ENCODE results near the gene GLE1.

Gene GLE1, protein sequence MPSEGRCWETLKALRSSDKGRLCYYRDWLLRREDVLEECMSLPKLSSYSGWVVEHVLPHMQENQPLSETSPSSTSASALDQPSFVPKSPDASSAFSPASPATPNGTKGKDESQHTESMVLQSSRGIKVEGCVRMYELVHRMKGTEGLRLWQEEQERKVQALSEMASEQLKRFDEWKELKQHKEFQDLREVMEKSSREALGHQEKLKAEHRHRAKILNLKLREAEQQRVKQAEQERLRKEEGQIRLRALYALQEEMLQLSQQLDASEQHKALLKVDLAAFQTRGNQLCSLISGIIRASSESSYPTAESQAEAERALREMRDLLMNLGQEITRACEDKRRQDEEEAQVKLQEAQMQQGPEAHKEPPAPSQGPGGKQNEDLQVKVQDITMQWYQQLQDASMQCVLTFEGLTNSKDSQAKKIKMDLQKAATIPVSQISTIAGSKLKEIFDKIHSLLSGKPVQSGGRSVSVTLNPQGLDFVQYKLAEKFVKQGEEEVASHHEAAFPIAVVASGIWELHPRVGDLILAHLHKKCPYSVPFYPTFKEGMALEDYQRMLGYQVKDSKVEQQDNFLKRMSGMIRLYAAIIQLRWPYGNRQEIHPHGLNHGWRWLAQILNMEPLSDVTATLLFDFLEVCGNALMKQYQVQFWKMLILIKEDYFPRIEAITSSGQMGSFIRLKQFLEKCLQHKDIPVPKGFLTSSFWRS

DNA sequence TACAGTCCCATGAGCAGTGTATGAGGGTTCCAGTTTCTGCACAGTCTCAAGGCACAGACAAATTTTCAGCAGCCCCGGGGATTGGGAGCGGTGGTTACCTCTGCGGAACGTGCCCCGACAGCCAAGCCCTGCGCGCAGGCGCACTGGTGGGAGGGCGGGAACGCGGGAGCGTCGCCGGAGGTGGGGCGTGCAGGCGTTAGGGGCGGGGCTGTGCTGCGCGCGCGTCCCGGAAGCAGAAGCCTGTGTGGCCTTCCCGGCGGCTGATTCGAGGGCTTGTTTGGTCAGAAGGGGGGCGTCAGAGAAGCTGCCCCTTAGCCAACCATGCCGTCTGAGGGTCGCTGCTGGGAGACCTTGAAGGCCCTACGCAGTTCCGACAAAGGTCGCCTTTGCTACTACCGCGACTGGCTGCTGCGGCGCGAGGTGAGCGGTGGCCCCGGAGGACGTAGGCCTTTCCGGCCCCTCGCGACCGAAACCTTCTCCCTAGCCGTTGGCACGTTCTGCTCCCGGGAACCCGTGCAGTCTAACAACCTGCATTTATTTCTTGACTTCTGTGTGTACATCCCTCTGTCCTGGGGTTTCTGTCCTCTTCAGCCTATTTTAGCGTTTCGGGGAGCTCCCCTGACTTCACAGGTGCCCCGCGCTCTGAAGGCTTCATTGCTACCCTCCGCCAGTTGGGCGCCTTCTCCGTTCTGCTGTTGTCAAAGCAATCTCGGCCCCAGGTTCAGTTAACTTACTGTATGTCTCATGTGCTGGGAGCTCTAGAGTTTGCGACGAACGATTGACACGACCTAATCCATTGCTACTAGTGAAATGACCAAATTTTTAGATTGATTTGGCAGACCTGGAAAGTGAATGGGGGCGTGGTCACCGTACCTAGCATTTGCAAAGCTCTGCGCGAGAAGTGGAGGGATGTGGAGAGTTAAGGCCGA is at the start of gene GLE1:
Gene GLE1 (plus strand): TSS at position 235 of the 929 bp plus-strand sequence. CDS start 87 bp downstream, at position 322.
- peak; percentile 98 for DNase-seq

DNA sequence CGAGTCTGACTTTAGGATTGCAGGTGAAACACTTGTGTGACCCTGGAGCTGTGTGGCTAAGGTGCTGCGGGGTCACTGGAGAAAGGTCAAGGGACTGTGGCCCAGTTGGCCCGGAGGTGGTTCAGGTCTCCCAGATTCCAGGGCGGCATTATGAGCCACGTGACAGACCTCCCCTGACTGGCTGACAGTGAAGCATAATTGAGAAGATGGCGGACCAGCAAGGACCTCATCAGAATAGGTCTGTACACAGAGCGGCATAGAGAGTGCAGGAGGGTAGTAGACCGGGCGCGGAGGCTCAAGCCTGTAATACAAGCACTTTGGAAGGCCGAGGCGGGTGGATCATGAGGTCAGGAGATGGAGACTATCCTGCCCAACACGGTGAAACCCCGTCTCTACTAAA is 49.5 kb upstream of the GLE1 start:
- DNase-seq = no peak

DNA sequence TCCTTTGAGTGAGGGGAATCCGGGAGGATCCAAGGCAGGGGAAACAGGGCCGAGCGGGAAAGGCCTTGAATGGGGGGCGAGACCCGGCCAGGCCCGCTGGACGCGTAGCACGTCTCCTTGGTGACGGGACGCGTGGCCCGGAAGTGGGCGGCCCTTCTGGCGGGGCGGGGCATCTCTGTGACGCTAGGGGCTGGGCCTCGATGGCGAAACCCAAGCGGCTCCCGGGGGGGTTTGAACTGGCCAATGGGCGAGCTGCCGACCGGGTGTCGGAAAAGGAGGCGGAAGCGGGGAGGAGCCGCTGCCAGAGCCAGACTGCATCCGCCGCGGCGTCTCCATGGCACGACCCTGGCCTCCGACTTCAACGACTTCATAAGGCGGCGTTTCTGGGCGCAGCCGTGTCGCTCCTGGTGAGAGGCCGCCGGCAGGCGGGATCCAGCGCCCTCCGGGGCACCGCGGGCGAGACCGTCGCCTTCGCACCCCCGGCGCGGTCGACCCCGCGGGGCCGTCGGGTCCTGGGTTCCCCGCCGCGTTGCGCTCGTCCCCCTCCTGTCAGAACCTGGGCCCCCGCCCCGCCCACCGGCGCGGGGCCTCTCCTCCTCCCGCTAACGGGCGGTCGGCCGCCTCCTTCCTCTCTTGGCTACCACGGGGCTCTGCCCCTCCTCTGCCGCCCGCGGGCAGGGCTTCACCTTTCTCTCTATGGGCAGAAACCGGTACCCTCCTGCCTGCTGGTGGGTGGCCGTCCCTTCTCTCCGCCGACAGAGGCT is 48.5 kb upstream of the GLE1 start, which contains the start of gene ODF2:
Gene ODF2 (plus strand): TSS at position 158 of the 764 bp plus-strand sequence. CDS start 86 bp downstream, at position 244.
- DNase-seq = peak; percentile 99

DNA sequence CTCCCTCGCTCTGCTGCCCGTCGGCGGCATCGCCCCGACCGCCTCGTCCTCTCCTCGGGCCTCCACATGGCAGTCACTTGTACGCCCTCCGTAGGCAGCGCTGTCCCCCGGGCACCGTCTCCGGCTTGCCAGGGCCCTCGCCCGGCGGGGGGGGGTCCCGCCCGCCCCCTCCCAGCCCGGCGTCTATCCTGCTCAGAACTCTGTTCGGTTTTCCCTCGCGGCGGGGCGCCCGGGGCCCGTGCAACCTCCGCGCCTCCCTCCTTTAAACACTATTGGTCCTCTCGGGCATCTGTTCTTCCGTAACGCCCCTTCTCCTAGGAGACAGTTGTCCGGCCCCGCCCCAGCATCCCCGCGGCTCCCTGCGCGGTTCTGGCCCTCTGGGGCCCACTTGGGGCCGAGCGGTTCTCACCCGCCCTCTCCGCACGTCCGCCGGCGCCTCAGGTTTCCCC is 47.9 kb upstream of the GLE1 start:
- peak; percentile 83 for DNase-seq

DNA sequence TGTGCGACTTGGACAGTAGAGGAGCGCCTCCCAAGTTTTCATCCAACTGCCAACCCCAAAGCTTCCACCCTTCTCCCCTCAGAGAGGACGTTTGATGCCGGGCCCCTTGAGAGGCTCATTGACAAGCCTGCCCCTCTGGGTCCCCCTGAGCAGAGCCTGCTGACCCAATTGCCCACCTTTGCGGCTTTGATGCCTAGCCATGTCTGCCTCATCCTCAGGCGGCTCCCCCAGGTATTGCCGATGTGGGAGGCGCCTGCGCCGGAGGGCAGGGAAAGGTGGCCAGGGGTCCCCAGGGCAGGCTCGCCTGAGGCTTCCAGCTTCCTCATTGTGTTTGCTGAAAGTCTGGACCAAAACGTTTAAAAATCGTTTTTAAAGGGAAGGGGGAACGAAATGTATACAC is 47.3 kb upstream of the GLE1 start:
- no peak for DNase-seq

DNA sequence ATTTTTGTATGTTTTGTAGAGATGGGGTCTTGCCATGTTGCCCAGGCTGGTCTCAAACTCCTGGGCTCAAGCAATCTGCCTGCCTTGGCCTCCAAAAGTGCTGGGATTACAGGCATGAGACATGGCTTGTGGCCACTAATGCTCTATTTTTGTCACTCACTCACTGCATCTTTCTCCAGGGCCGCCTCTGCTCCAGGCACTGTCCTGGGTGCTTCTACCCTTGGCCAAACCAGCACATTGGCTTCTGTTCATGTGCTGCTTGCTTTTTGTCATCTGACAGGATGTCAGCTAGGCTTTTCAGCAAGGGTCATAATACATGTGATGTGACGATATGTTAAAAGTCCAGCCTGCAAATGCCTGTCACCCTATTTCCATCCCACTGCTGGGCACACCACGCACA is 45.5 kb upstream of the GLE1 start:
- DNase-seq = no peak

DNA sequence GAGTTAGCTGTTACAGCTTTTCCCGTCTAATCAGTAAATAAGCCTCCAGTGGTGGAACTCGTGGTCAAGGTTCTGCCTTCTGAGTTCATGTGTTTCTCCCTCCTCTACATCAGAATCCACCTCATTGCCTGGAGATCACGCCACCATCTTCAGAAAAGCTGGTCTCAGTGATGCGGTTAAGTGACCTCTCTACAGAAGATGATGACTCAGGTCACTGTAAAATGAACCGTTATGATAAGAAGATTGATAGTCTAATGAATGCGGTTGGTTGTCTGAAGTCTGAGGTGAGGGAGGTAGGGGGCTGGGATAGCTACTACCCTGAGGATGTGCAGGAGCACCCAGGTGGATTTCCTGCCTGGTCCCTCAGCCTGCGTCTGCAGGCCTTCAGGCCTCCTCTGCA is 35.4 kb upstream of the GLE1 start:
- DNase-seq = no peak

DNA sequence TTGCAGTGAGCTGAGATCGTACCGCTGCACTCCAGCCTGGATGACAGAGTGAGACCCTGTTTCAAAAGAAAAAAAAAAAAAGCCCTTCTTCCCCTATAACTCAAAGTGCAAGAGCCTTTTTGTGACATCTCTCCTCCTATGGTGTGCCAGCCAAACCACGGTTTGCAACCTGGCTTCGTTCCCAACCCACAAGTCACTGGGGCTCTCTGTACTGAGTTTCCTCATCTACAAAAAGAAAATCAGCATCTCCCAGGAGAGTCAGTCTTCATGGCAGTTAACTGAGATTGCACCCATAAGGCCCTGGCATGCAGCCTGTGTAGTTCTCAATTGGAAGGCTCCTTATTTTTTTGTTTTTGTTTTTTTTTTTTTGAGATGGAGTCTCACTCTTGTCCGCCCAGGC is 34.0 kb upstream of the GLE1 start:
- no peak for DNase-seq

DNA sequence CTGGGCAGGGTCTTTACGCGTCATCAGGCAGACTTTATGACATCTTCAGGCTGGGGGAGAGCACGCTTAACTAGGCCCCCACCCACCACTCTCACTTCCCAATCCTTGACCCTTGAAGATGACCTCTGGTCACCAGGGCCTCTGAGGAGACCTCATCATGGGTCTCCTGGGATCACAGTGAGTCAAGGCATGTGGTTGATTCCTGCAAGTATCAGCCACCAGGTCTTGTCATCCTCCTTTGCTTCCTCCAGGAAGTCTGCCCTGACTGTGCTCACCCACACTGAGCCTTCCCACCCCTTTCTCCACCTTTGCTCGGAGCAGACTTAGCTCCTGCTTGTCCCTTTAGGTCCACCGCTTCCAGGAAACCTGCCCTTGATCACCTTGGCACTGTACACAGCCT is 31.4 kb upstream of the GLE1 start:
- no peak for DNase-seq

DNA sequence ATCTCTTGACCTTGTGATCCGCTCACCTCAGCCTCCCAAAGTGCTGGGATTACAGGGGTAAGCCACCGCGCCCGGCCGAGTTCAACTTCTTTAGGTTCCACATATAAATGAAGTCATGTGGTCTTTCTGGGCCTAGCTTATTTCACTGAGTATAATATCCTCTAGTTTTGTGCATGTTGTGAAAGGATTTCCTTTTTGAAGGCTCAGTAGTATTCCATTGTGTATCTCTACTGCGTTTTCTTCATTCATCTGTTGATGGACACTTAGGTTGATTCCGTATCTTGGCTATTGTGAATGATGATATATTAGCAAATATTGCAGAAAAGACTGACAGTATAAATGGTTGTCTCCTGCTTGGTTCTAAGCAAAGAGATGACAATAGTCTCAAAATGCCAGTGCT is 28.7 kb upstream of the GLE1 start:
- DNase-seq = no peak

DNA sequence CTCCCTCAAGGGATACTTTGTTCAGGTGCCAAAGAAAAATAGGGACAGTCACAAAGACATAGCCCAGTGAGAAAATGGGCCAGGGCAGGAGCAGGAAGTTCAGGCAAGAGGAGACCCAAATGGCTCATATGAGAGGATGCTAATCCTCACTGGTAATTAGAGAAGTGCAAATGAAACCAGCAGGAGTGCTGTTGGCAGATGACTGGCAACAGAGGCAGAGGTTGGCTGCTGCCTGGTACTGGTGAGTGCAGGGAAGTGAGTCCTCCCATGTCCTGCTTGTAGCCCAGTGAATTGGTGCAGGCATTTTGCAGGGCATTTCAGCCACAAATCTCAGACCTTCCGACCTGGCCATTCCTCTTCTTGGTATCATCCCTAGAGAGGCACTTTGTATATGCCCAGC is 25.3 kb upstream of the GLE1 start:
- no peak for DNase-seq

DNA sequence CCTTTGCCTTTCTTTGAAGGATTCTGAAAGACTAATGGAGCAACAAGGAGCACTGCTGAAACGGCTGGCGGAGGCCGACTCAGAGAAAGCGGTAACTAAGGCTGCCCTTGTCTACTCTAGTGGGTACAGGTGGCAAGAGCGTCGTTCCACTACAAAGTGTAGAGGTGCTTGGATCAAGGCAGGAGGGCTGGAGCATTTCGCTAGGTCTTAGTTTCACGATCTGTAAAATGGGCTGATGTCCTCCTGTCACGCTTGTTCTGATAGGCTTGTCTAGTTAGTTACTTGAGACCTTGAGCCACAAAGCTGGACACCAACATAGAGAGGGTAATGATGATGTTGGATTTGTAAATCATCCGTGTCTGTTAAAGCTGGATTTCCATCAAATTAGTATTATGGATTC is 23.0 kb upstream of the GLE1 start:
- no peak for DNase-seq

DNA sequence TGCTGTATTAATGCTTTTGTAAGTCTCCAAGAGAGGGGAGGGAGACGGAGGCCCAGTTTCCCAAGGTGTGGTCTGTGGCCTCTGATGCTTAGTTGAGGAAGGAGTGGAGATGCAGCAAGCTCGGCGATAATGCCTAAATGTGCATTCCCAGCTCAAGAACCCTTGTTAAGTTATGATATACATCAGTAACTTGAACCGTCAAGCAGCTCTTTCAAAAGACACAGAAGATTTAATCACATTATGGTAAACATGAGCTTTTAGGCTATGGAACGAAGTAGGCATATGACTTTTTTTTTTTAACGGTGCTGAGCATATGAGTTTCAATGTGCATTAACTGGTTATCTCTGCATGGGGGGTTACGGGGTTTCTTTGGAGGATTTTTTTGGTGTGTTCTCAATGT is 22.3 kb upstream of the GLE1 start:
- no peak for DNase-seq

DNA sequence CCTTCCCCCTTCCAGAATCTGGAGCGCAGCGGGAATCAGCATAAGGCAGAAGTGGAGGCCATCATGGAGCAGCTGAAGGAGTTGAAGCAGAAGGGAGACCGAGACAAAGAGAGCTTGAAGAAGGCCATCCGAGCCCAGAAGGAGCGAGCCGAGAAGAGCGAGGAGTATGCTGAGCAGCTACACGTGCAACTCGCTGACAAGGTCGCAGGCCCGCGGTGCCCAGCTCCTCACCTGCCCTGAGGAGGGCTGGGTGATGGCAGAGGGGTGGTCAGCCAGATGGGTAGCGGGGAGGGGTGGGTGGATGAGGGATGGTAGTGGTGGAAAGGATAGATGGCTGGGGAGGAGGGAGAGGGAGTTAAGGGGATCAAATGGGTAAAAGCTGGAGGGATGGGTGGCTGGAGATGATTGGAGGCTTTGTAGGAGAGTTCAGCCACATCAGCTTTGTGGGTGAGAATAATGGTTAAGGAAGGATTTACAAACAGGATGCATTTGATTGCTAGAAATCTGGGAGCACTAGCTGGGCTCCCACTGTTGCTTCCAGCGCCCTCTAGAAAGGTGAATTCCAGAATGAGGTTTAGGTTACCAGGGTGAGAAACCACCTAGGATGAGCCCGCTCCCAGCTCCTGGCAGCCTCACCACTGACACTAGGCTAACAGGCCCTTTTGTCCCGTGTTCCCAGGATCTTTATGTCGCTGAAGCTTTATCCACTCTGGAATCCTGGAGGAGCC is 19.7 kb upstream of the GLE1 start:
- no peak for DNase-seq

DNA sequence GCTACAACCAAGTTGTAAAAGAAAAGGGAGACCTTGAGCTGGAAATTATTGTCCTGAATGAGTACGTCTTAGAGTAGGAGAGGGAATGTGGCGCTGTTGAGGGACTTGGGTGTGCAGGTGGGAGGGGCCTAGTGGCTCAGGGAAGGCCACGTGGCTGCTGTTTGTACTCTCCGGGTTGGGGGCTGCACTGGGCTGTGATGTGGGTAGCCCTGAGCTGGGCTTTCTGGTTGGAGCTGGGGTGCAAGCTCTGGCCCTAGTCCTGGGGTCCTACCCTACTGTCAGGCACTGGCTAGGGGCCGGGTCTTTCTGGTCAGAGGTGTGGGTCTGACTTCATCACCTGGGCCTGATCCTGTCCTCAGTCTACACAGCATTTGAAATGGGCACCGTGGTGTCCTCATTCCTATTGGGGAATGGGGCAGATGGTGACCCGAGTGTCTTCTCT is 19.1 kb upstream of the GLE1 start:
- no peak for DNase-seq

DNA sequence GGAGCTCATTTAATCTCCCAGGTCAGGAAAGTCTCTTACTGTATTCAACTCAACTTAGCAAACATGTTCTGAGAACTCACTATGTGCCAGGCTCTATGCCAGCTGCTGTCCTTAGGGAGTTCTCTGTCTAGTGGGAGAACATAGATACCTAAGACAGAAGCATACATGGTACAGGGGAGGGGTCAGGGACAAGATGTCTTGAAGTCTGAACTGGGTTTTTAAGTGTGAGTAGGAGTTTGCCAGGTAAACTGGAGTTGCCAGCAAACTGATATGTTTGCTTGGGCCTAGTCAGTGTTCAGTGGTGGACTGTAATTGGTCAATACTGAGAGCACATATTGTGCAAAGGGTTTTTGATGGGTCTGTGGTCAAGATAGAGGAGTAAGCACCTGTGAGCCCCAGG is 18.3 kb upstream of the GLE1 start:
- DNase-seq = no peak

DNA sequence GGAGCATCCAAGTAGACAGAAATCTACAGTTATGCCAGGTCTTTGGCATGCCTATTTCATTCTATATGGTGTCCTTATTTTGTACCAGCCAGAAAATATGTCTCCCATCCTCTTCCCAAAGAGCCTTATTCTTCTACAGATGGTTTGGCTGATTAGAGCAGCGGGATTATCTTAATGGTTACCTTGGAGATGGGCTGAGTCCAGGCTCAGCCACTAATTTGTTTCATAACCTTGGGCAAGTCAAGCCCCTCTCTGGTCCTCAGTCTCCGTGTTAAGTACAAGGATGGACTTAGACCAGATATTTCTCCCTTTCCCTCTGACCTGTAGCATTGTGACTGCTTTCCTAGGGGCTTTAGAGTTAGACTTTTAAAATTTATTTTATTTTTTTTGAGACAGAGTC is 11.1 kb upstream of the GLE1 start:
- no peak for DNase-seq

DNA sequence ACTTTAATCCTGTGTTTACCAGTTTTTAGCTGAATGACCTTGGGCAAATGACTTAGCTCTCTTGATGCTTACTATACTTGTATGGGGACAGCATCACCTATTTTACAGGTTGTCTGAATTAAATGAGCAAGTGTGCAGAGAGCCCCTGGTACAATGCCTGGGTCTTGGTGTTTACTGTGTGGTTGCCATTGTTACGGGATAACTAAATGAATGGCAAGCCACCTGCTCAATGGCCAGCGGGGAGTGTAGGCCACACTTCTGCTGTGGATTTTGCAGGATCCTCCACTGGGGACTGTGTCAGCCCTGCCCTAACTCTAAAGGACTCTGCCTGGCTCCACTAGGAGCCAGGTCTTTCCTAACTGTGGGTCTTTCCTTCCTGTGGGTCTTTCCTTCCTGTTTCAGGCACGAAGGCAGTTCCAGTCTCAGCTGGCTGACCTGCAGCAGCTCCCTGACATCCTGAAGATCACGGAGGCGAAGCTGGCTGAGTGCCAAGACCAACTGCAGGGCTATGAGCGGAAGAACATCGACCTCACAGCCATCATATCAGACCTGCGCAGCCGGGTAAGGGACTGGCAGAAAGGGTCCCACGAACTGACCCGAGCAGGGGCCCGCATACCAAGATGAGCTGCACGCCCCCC is 10.3 kb upstream of the GLE1 start:
- no peak for DNase-seq

DNA sequence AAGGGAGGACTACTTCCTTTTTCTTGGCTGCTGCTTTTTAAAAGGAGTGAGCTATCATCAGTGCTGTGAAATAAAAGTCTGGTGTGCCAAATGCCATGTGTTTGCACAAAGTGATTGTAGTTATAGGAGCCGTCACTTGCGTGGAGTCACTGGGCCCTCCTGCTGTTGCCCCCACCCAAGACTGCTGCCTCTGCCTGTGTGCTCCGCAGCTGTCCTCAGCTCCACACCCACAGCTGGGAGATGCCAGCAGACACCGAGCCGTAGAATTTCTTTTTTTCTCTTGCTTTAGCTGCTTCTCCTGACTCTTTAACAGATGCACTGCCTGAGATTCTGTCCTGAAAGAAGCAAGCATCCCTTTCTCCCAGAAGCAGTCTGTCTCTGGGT is 9.8 kb upstream of the GLE1 start:
- DNase-seq = no peak

DNA sequence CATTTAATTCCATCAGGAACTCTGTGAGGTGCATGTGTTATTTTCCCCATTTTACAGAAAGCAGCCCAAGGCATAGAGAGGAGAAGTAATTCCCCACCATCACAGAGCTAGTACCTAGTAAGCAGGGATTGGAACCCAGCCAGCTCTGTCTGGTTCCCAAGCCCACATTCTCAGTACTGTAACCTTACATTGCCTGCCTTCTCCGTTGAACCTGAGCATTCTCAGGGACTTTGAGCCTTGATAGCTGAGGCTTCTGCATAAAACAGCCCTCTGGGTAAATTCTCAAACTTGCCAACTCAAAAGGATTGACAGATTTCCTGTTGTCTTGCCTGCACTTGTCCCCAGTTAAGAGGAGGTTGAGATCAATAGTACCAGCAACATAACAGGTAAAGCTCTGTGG is 9.2 kb upstream of the GLE1 start:
- DNase-seq = no peak

DNA sequence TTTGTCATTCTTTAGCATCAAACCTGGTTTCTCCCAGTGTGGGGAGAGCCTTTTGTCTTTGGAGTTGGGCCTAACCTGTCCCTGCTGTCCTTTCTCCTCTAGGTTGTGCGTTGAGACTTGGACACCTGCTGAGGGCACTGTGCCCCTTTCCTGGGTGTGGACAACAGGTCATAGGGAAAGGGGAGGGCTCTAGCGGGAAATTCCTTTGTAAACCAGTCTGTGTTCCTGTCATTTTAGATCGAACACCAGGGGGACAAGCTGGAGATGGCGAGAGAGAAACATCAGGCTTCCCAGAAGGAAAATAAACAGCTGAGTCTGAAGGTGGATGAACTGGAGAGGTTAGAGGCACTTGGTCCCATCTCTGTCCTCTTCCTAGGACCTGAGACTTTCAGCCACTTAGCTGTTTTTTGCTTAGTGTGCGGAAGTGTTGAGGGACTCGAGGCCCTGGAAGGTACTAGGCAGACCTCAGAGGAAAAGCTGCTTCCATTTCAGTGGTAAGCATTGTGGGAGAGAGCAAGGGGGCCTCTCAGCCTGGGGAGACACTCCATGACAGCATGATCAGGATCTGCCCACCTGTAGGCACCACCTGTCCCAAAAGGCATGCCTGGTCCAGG is 8.6 kb upstream of the GLE1 start:
- DNase-seq = no peak
